GM18507 (cell line): ENCODE data around the gene SUPT3H.

ENCODE experiments used
- DNase-seq: peaks from one replicate; pipeline ENCODE4 v3.0.0; 2011; ENCODE audit warnings: low read depth; ENCODE audit not compliant: insufficient read length; ENCODE audit errors: extremely low spot score
- FAIRE-seq: peaks from 2 replicates; lab custom pipeline; 2011; peaks lifted over from hg19 to GRCh38; lab: Jason Lieb, UNC

The SUPT3H gene

GRCh38 chr6:44800784-44801592, 576.7 kb downstream of the SUPT3H start:
- FAIRE-seq = no peak
- no peak for DNase-seq

GRCh38 chr6:44800171-44800783, 577.5 kb downstream of the SUPT3H start:
- no peak for FAIRE-seq
- DNase-seq = no peak

- DNase-seq = no peak
- no peak for FAIRE-seq
Observed at GRCh38 chr6:44797746-44798145, 580.0 kb downstream of the SUPT3H start.

DNA sequence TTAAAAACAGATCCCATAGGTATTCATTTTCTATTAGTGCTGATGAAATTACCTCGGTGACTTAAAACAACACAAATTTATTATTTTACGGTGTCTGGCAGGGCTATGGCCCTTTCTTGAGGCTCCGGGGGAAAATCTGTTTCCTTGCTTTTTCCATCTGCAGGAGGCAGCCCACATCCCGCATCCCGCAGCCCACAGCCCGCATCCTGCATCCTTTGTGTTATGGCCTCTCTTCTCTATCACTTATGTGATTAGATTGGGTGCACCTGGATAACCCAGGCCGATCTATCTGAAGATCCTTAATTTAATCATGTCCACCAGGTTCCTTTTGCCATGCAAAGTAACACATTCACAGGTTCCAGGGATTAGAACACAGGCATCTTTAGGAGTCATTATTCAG, 582.4 kb downstream of the SUPT3H start:
- DNase-seq (no peak), FAIRE-seq (no peak)

GRCh38 chr6:44789806-44790205, 587.9 kb downstream of the SUPT3H start:
- FAIRE-seq = no peak

DNA sequence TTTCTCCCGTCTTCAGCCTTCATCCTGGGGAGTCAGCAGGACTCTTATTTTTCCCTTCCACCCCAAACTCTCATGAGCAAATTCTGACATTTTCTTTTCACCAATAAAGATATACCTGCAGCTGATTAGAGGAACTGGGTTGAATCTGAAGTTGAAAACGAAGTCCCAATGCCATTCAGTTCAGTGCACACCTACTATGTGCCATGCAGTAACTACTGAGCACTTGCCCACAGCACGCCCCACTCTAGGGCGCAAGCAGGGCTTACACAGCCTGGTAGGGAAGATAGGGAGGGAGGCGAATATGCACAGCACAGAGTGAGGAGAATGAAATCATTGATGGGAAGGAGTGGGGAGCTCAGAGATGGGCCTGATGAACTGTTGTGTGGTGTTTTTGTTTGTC, 588.7 kb downstream of the SUPT3H start:
- no peak for DNase-seq
- FAIRE-seq = no peak

More at GRCh38 chr6:44789806-44790205, 587.9 kb downstream of the SUPT3H start:
- no peak for DNase-seq

DNA sequence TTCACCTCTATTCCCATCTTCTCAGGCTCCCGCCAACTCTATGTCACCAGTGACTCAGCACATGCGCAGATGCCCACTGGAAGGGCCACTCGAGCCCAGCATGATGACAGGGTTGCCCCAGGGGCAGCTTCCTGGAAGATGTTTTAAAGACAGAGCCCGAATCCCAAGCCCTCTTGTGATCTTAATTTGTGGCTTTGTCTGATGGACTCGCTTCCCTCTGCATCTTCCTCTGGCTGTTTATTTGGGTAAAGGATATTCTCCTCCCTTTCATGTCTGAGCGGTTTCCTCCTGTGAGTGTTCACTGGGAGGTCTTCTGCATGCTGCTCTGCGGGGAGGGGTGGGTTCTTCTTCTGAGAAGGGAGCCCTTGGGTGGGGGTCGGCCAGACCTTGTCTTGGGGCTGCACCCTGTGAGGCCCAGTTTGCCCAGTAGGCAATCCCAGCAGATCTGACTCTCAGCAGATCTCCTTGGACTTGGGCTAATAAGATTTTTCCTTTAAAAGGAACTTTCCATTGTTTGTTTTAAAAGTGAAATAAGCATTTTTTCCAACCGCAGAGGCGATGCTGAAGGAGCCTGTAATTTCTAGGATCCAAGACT, 589.2 kb downstream of the SUPT3H start:
- no peak for DNase-seq
- no peak for FAIRE-seq

- FAIRE-seq = no peak
- no peak for DNase-seq
Observed at GRCh38 chr6:44787254-44787834, 590.4 kb downstream of the SUPT3H start.

DNA sequence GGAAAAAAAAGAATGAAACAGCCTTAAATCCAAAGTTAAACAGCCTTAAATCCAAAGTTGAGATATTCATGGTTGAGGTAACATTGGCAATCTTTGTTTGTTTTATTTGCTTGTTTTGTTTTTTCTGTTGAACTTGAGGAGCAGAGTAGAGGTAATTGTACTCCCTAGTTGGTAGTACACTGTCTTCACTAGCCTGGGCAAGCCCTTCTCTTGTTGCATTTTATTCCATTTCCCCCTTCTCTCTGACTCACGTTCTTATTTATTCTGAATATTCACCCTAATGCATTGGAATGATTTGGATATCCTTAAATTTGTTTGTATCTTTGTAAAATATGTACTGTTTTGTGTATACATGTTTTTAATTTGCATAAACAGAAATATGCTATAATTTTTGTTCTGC, 592.6 kb downstream of the SUPT3H start:
- DNase-seq (no peak), FAIRE-seq (no peak)

- DNase-seq (no peak), FAIRE-seq (no peak)
Observed at GRCh38 chr6:44784195-44784594, 593.5 kb downstream of the SUPT3H start.

GRCh38 chr6:44782892-44783291, 594.8 kb downstream of the SUPT3H start:
- no peak for FAIRE-seq

GRCh38 chr6:44781912-44782597, 595.7 kb downstream of the SUPT3H start:
- FAIRE-seq = no peak
- DNase-seq = no peak

More at GRCh38 chr6:44782892-44783291, 594.8 kb downstream of the SUPT3H start:
- no peak for DNase-seq

DNA sequence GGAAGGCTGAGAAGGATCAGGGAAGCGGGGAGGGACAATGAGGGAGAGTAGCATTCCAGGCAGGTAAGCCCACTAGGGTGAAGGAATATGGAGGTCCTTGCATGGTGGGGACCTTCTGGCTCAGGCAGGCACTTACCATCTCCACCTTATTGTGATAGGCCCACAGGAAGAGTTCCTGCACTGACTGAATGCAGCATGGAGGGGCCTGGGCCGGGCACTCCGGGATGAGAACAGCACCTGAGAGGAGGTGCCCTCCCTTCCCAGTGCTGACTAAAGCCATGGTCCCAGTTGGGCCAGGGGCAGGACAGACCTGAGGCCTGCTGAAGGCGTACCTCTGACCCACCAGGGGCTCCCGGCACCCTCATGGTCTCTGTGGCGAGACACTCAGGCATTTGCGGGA, 597.6 kb downstream of the SUPT3H start:
- FAIRE-seq (no peak), DNase-seq (no peak)

- FAIRE-seq = peak; percentile 71
- no peak for DNase-seq
Observed at GRCh38 chr6:44779130-44779826, 598.5 kb downstream of the SUPT3H start.
